ENCODE data around the gene LMAN1L. TPM values are rescaled to one million over a fixed set of nuclear protein-coding genes. Genes with fewer than 3 reads are reported as not detected.
A peak's percentile ranks its signal among the peaks of the same experiment; 100 is the strongest.

Gene LMAN1L
- 1 to 10 TPM in 1 of 4 donors, not detected in 3; 1.8 TPM for total RNA-seq
- under 1 TPM in 1 of 3 donors, not detected in 2; 0.64 TPM for polyA plus RNA-seq

- Histone ChIP-seq H3K27ac (no peak within 1 kb of the TSS), H3K36me3 (no peaks in the 10 kb centered on the region), H3K4me1 (peaks cover 0 to 25% (median 18%) of the 10 kb centered on the region in 4 donors), H3K9me3 (no peaks in the 10 kb centered on the region), H3K27me3 (no peaks in the 10 kb centered on the region), H3K4me3 (no peak within 1 kb of the TSS)
- DNase-seq: no peak
- no peak for TF ChIP-seq EP300 (IDR thresholded peaks at IDR 0.05)
- TF ChIP-seq, protein P1, sequence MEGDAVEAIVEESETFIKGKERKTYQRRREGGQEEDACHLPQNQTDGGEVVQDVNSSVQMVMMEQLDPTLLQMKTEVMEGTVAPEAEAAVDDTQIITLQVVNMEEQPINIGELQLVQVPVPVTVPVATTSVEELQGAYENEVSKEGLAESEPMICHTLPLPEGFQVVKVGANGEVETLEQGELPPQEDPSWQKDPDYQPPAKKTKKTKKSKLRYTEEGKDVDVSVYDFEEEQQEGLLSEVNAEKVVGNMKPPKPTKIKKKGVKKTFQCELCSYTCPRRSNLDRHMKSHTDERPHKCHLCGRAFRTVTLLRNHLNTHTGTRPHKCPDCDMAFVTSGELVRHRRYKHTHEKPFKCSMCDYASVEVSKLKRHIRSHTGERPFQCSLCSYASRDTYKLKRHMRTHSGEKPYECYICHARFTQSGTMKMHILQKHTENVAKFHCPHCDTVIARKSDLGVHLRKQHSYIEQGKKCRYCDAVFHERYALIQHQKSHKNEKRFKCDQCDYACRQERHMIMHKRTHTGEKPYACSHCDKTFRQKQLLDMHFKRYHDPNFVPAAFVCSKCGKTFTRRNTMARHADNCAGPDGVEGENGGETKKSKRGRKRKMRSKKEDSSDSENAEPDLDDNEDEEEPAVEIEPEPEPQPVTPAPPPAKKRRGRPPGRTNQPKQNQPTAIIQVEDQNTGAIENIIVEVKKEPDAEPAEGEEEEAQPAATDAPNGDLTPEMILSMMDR (IDR thresholded peaks at IDR 0.05): no peak
- TF ChIP-seq POLR2AphosphoS5 (IDR thresholded peaks at IDR 0.05): no peak
- no peak for TF ChIP-seq POLR2A (IDR thresholded peaks at IDR 0.05)
- intact Hi-C loops (cut with DNase I): no loop called here
- 80 to 86% methylated on average over 12 of the region's 12 CpGs for WGBS, 2 donors
Measured at GRCh38 chr15:74812533-74812932, at the start of gene LMAN1L. Gene LMAN1L, plus strand, starts transcription at chr15:74812835. Its CDS starts 20 bp downstream, at chr15:74812855.

DNA sequence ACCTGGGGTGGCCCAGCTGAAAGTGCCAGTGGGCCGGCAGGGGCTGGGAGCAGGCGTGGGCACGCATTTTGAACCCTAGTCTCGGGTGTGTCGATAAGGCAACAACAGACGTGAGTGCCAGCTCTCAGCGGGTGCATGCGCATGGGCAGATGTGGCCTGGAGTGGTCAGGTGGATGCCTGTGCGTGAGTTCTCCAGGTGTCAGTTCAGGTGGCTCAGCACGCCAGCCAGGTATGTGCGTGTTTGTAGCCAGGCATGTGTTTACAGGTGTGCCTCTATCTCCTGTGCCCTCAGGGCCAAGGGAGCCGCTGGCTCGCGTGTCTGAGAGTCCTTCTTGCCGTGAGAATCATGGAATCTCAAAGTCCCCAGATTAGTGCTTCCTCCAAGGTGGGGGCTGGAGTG is 49.2 kb upstream of the LMAN1L start:
- H3K27me3 ChIP-seq: peaks cover 0 to 10% (median 0%) of the 10 kb centered on the region in 3 donors
- TF ChIP-seq, protein P1 (IDR thresholded peaks at IDR 0.05): no peak
- TF ChIP-seq POLR2AphosphoS5 (IDR thresholded peaks at IDR 0.05): no peak
- TF ChIP-seq EP300 (IDR thresholded peaks at IDR 0.05): no peak
- no peak for TF ChIP-seq POLR2A (IDR thresholded peaks at IDR 0.05)

DNA sequence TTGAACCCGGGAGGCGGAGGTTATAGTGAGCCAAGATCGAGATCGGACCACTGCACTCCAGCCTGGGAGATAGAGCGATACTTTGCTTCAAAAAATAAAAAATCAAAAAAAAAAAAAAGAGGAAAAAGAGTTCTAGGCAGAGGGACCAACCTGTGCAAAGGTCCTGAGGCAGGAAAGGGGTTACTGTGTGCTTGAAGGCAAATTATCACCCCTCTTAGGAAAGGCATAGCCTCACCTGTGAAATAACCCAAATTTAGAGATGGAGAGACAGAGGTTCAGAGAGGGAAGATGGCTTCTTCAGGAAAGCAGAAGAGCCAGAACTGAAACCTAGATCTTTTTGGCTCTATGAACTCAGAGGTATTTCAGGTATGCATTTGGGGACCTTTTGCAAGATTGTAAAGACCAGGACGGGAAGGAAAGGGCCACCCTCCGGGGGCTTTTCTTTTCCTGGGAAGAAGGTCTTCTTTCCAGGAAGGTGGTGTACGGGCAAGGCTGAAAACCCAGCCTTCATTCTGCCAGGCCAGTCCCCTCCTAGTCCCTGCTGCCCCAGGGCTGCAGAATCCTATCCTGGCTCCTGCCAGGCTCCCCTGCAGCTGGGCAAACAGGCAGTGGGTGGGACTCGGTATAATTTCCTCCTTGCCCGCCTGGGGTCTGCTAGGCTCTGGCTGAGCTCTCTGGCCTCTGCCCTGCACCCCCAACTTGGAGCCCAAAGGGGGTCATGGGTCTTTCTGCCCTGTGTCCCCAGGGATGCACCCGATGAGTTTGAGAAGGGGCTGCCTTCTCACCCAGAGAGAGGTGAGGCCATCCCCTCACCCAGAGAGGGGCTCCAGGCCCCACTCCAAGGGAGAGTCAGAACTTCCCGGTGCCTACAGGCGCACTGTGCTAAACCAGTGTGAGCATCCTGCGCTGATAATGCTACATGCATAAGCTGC is 45.2 kb upstream of the LMAN1L start:
- 74 to 87% methylated on average over 14 of the region's 14 CpGs for WGBS, 2 donors
- Histone ChIP-seq H3K9me3 (no peaks in the 10 kb centered on the region), H3K27me3 (peaks cover 0 to 16% (median 0%) of the 10 kb centered on the region in 3 donors), H3K27ac (no peak overlapping the region), H3K36me3 (no peaks in the 10 kb centered on the region), H3K4me3 (no peak overlapping the region), H3K4me1 (peaks cover 0 to 6% (median 3%) of the 10 kb centered on the region in 4 donors)
- intact Hi-C loops (cut with DNase I): loop anchor here (5.0 kb wide), 1 partner anchor 395 kb away; no protein-coding TSS in a partner anchor
- no peak for DNase-seq
- TF ChIP-seq POLR2A (IDR thresholded peaks at IDR 0.05): no peak
- TF ChIP-seq, protein P1 (IDR thresholded peaks at IDR 0.05): no peak
- no peak for TF ChIP-seq EP300 (IDR thresholded peaks at IDR 0.05)
- TF ChIP-seq POLR2AphosphoS5 (IDR thresholded peaks at IDR 0.05): no peak

More for the DNA sequence above, 49.2 kb upstream of the LMAN1L start:
- DNase-seq: no peak
- intact Hi-C loops (cut with DNase I): no loop called here
- Histone ChIP-seq H3K27ac (no peak overlapping the region), H3K4me1 (peaks cover 0 to 1% (median 0%) of the 10 kb centered on the region in 4 donors), H3K36me3 (no peaks in the 10 kb centered on the region), H3K4me3 (no peak overlapping the region), H3K9me3 (no peaks in the 10 kb centered on the region)
- WGBS, 2 donors: 38 to 81% methylated on average over 15 of the region's 15 CpGs

- intact Hi-C loops (cut with DNase I): loop anchor here (5.0 kb wide), 1 partner anchor 396 kb away; no protein-coding TSS in a partner anchor
- peak overlapping the region in 1 of 4 donors; percentile 5 for H3K4me3 ChIP-seq
- no peaks in the 10 kb centered on the region for H3K36me3 ChIP-seq
- no peak overlapping the region for H3K27ac ChIP-seq
- TF ChIP-seq, protein P1 (IDR thresholded peaks at IDR 0.05): no peak
- no peak for TF ChIP-seq POLR2AphosphoS5 (IDR thresholded peaks at IDR 0.05)
- 32 to 40% methylated on average over 15 of the region's 15 CpGs for WGBS, 2 donors
- no peaks in the 10 kb centered on the region for H3K9me3 ChIP-seq
- H3K4me1 ChIP-seq: peaks cover 0 to 6% (median 3%) of the 10 kb centered on the region in 4 donors
- DNase-seq: no peak
- peaks cover 0 to 16% (median 0%) of the 10 kb centered on the region in 3 donors for H3K27me3 ChIP-seq
Measured at GRCh38 chr15:74768099-74768770, 44.4 kb upstream of the LMAN1L start.
